ENCODE data around the gene LYPD8.

LYPD8 gene

DNA sequence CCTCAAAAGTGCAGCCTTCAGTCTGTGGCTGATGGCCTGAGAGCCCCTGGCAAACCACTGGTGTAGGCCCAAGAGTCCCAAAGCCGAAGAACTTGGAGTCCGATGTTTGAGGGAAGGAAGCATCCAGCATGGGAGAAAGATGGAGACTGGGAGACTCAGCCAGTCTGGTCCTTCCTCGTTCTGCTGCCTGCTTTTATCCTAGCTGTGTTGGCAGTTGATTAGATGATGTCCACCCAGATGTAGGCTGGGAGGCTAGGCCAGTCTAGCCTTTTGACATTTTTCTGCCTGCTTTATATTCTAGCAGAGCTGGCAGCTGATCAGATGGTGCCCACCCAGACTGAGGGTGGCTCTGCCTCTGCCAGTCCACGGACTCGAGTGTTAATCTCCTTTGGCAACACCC, 1.1 kb upstream of the LYPD8 start:
- no peak for DNase-seq

GRCh38 chr1:248756151-248756550, 592 bp upstream of the LYPD8 start:
- DNase-seq: no peak

- DNase-seq: no peak
Measured at GRCh38 chr1:248753708-248754280, 1.8 kb downstream of the LYPD8 start.

- no peak for DNase-seq
Measured at GRCh38 chr1:248753029-248753594, 2.4 kb downstream of the LYPD8 start.

- no peak for DNase-seq
Measured at GRCh38 chr1:248752161-248753028, 3.2 kb downstream of the LYPD8 start.

GRCh38 chr1:248751635-248752034, 3.9 kb downstream of the LYPD8 start:
- no peak for DNase-seq

DNA sequence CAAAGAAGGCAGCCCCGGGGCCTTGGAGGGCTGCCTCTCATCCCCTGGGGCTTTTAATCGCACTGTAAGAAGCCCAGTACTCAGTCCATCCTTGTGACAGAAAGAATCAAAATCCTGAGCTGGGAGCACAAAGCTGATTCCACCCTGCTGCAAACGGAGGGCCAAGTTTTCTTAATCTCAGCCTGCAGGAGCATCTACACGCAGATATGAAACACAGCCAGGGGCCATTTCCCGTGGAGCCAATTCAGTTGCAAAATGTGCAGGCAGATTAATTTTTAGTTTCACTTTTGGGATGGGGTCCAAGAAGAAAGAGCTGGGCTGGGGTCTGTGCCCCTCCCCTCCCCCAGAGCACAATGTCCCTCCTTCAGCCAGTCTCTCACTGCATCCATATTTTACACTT, 4.4 kb downstream of the LYPD8 start:
- DNase-seq: no peak

DNA sequence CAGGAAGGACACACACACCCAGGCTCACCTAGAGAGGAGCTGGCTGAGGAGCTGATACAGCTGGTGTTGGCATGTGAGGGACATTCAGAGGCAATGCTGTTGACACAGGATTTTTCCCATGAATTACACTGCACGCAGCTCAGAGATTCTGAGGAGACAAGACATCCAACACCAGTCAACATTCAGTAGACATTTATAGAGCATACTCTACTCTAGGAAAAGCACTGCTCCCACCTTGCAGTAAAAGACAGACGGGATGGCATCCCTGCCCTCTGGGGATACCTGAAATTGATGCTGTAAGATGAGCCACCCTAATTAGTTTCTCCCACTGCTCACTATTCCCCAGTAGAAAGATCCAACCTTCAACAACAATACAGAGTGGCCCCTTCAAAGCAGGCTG, 5.1 kb downstream of the LYPD8 start:
- DNase-seq: no peak

DNA sequence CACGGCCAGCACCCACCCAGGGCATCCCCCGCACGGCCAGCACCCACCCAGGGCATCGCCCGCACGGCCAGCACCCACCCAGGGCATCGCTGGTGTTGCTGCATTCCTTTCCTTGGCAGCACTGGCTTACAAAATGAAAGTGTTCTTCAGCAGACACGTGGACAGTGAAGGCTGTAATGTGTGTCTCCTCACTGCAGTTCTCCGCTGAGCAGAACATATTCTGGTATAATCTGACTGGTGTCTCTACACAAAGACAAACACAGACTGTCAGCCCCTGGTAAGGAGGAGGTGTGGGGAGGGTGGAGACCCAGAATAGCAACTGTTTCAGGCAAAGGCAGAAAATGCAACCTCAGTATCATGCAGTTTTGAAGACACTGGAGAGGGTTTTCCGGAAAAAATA, 7.3 kb downstream of the LYPD8 start:
- DNase-seq: no peak

- no peak for DNase-seq
Measured at GRCh38 chr1:248740876-248741275, 14.7 kb downstream of the LYPD8 start.

- DNase-seq: peak in 1 of 2 donors; percentile 17
Measured at GRCh38 chr1:248739572-248740205, 15.9 kb downstream of the LYPD8 start.

GRCh38 chr1:248737457-248737856, 18.1 kb downstream of the LYPD8 start:
- no peak for DNase-seq

DNA sequence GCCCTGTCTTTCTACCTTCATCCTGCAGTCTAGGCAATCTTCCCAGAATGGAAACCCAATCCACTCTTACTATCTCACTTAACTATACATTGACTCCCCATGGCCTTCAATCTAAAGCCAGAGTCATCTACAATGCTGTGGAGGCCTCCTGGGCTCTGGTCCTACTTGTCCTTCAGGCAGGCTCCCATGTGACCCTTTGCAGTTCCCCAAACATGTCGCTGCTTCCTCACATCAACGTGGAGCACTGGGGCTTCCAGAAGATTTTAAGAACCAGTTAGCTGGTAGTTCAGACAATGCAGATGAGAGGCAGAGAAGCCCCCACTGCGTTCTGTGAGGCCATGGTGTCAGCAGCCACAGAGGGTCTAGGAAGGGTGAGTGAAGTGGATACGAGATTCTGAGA, 18.6 kb downstream of the LYPD8 start:
- peak; percentile 14 to 15 for DNase-seq

- no peak for DNase-seq
Measured at GRCh38 chr1:248733566-248733965, 22.0 kb downstream of the LYPD8 start.

DNA sequence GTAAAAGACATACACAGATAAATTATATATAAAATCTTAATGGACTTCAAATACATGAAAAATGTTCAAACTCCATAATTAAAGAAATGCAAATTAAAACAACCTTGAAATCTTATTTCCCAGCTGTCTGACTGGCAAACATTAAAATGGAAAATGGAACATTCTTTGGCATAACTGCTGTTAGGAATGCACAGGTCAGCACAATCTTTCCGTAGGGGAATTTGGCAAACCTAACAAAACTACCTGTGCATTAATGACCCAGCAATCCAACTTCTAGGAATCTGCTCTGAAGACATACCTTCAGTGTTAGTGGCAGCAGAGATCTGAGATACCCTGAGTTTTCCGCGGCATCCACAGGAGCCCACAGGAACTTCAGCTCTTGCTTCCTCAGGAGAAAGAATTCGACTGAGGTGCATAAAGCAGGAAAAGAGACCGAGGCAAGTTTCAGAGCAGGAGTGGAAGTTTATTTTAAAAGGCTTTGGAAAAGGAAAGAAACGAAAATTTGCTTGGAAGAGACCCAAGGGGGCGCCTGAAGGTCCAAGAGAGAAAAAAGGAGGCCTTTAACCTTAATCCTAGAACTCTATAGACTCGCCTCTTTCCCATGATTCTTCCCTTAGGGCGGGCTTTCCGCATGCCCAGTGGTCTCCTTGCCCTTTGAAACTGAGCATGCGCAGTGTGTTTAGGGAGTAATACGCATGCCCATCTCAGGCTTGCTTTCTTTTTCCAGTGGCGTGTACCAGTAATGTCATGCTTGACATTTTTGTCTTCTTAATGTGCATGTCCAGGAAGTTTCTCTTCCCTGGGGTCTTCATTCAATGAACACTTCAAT, 24.8 kb downstream of the LYPD8 start:
- DNase-seq: no peak

DNA sequence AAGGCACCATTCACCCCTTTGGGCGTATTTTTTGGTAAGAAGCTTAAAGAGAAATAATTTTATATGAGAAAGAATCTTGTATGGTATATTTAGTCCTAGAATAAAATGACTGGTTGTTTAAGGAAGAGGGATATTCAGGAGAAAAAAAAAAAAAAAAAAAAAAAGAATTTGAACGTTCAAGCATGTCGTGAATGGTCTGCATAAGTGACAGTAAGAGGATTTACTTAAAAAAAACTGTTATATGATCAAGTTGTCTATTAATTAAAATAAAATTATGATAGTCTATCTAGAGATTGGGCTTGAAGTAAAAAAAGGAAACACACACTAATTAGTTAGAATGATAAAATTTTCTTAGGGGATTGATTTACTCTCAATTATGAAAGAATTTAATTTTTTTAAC, 41.3 kb downstream of the LYPD8 start:
- DNase-seq: no peak

GRCh38 chr1:248710305-248710900, 45.2 kb downstream of the LYPD8 start:
- DNase-seq: peak; percentile 86 to 90

GRCh38 chr1:248704606-248705005, 51.0 kb downstream of the LYPD8 start:
- DNase-seq: no peak

DNA sequence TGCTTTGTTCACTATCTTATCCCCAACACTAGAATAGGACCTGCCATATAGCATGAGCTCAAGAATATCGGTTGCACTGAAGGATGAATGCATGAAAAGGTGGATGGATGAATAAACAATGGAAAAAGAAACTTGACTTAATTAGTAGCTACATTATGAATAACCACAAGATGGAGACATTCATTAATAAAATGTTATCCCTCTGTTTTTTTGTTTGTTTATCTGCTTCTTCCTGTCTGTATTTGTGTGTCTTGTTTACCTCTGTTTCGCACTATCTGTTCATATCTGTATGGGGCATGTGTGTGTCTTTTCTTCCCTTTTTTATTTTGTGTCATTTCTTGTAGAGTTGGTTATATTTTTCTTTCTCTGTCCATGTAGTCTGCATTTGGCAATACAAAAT, 51.9 kb downstream of the LYPD8 start:
- DNase-seq: peak; percentile 17 to 21

- no peak for DNase-seq
Measured at GRCh38 chr1:248702714-248703113, 52.8 kb downstream of the LYPD8 start, which contains the start of gene OR14I1. OR14I1 (minus strand) TSS chr1:248702766.

DNA sequence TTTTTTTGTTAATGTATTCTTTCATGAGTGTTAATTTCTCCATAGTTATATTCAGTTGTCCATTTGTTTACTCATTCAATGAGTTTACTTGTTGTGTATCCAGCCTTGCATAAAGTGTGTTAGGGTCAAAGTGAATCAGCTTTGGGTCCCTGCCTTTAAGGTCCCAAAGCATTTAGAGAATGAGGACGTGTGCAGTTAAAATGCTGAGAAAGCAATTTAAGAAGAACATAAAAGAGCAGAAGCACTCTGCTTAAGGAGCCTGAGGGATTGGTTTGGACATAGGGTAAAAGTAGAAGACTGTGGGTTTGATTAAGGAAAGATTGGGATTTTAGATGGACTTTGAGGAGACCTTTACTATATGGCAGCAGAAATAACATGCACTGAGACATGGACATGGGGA, 56.5 kb downstream of the LYPD8 start:
- no peak for DNase-seq

GRCh38 chr1:248697907-248698306, 57.7 kb downstream of the LYPD8 start:
- no peak for DNase-seq

All from inflammatory macrophage treated with lipopolysaccharide for 1 hour (primary cell).